ENCODE data around the gene INTS1. TPM values are rescaled to one million over a fixed set of nuclear protein-coding genes. Genes with fewer than 3 reads are reported as not detected.

INTS1 gene
- total and polyA plus RNA-seq, 3 donors from 2014 or later: 142 to 185 (median 142) TPM

- no peak overlapping the region for H3K4me3 ChIP-seq
- H3K36me3 ChIP-seq (ENCODE audit: low read depth, missing control alignments): no peaks in the 10 kb centered on the region
- no peak overlapping the region for H3K27ac ChIP-seq
- no peak for DNase-seq
- no peaks in the 10 kb centered on the region for H3K9me3 ChIP-seq
- H3K27me3 ChIP-seq: no peaks in the 10 kb centered on the region
- intact Hi-C loops (cut with DNase I; ENCODE audit: low total_unique reads): no loop called here
- 90 to 97% methylated on average over 14 to 25 of the region's 25 CpGs for WGBS, 2 donors
- no peaks in the 10 kb centered on the region for H3K4me1 ChIP-seq
- TF ChIP-seq CTCF (IDR thresholded peaks at IDR 0.05): no peak
- TF ChIP-seq POLR2A (IDR thresholded peaks at IDR 0.05): no peak
These were observed 9.7 kb downstream of the INTS1 start for GRCh38 chr7:1494447-1494846.

GRCh38 chr7:1493571-1493970, 10.6 kb downstream of the INTS1 start:
- whole genome bisulfite sequencing, 2 donors: 93 to 96% methylated on average over 25 of the region's 26 CpGs
- TF ChIP-seq POLR2A (IDR thresholded peaks at IDR 0.05) (no peak), CTCF (IDR thresholded peaks at IDR 0.05) (no peak)

GRCh38 chr7:1493129-1493528, 11.1 kb downstream of the INTS1 start:
- Histone ChIP-seq H3K27ac (no peak overlapping the region), H3K4me1 (no peaks in the 10 kb centered on the region), H3K27me3 (no peaks in the 10 kb centered on the region), H3K9me3 (no peaks in the 10 kb centered on the region), H3K36me3 (ENCODE audit: low read depth, missing control alignments) (no peaks in the 10 kb centered on the region), H3K4me3 (no peak overlapping the region)
- 94 to 98% methylated on average over 16 to 20 of the region's 20 CpGs for WGBS, 2 donors
- intact Hi-C loops (cut with DNase I; ENCODE audit: low total_unique reads): no loop called here
- no peak for DNase-seq
- TF ChIP-seq CTCF (IDR thresholded peaks at IDR 0.05) (no peak), POLR2A (IDR thresholded peaks at IDR 0.05) (no peak)

More at GRCh38 chr7:1493571-1493970, 10.6 kb downstream of the INTS1 start:
- Histone ChIP-seq H3K27me3 (no peaks in the 10 kb centered on the region), H3K4me1 (no peaks in the 10 kb centered on the region), H3K4me3 (no peak overlapping the region), H3K9me3 (no peaks in the 10 kb centered on the region), H3K36me3 (ENCODE audit: low read depth, missing control alignments) (no peaks in the 10 kb centered on the region), H3K27ac (no peak overlapping the region)
- intact Hi-C loops (cut with DNase I; ENCODE audit: low total_unique reads): no loop called here
- no peak for DNase-seq

GRCh38 chr7:1492640-1493039, 11.5 kb downstream of the INTS1 start:
- Histone ChIP-seq H3K4me1 (no peaks in the 10 kb centered on the region), H3K36me3 (ENCODE audit: low read depth, missing control alignments) (no peaks in the 10 kb centered on the region), H3K27me3 (no peaks in the 10 kb centered on the region), H3K9me3 (no peaks in the 10 kb centered on the region), H3K4me3 (no peak overlapping the region), H3K27ac (no peak overlapping the region)
- no peak for DNase-seq
- TF ChIP-seq POLR2A (IDR thresholded peaks at IDR 0.05) (no peak), CTCF (IDR thresholded peaks at IDR 0.05) (no peak)
- 93 to 94% methylated on average over 20 to 33 of the region's 33 CpGs for WGBS, 2 donors
- intact Hi-C loops (cut with DNase I; ENCODE audit: low total_unique reads): no loop called here

- Histone ChIP-seq H3K4me1 (no peaks in the 10 kb centered on the region), H3K9me3 (no peaks in the 10 kb centered on the region), H3K4me3 (no peak overlapping the region), H3K27me3 (no peaks in the 10 kb centered on the region), H3K27ac (no peak overlapping the region), H3K36me3 (ENCODE audit: low read depth, missing control alignments) (no peaks in the 10 kb centered on the region)
- TF ChIP-seq CTCF (IDR thresholded peaks at IDR 0.05) (no peak), POLR2A (IDR thresholded peaks at IDR 0.05) (no peak)
- intact Hi-C loops (cut with DNase I; ENCODE audit: low total_unique reads): no loop called here
- 92 to 94% methylated on average over 8 to 10 of the region's 10 CpGs for WGBS, 2 donors
- no peak for DNase-seq
These were observed 12.0 kb downstream of the INTS1 start for GRCh38 chr7:1492221-1492620.

Measured in testis (tissue), 3 donors.